VCaP (cell line): ENCODE data around the gene CPNE8.
A peak's percentile ranks its signal among the peaks of the same experiment; 100 is the strongest.

Source experiments
- H3K27ac ChIP-seq: fragments of 450-650 bp; 2 replicates; pipeline ENCODE4 v1.5.1; 2017
- CTCF ChIP-seq: fragments of 450-650 bp; conservative IDR thresholded peaks from 2 replicates; pipeline ENCODE4 v1.5.1; 2017; ENCODE audit warnings: mild to moderate bottlenecking, moderate library complexity

Gene CPNE8

GRCh38 chr12:38907201-38907923 lies 2.0 kb upstream of the CPNE8 start:
- H3K27ac ChIP-seq = no peak overlapping the region; the same call in 1 of the 2 replicates

DNA sequence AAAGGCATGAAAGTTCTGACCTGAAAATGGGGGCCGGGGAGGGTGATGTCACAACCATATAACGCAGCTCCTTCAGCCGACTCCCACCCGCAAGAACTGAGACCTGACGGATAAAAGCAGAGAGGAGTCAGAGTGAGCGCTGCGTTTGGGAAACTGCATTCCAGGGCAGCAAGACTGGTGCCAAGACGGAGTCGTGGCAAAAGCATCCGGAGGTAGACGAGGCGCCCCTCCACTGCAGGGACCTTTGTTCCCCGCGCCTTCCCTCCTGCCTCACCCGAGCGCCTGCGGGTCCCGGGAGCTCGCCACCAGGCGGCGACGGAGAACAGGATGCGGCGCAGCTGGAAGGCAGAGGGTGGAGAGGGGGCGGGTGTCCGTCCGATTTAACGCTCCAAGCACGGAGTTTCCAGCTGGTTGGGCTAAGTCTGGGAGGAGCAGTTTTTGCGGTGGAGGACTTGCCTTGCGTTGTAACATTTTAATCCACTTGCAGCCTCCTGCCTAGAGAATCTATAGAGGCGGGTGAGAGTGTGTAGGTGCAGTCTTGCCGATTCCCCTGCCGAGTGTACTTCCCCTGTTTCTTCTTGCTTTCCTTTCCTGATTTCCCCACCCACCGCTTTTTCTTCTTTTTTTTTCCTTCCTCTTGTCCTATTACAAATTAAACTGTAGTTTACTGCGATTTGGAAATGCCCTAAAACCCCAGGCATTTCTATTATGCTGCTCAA lies 1.2 kb upstream of the CPNE8 start:
- peak overlapping the region; percentile 43; the same call in 1 of the 2 replicates for H3K27ac ChIP-seq

More at GRCh38 chr12:38907201-38907923, 2.0 kb upstream of the CPNE8 start:
- TF ChIP-seq CTCF = no peak

GRCh38 chr12:38904537-38905479 lies 583 bp downstream of the CPNE8 start:
- peak overlapping the region; percentile 43 for H3K27ac ChIP-seq
- no peak for TF ChIP-seq CTCF

More for the DNA sequence above, 1.2 kb upstream of the CPNE8 start:
- peak; percentile 97 for TF ChIP-seq CTCF

- no peak overlapping the region for H3K27ac ChIP-seq
- no peak for TF ChIP-seq CTCF
Measured at GRCh38 chr12:38903596-38903995, 1.8 kb downstream of the CPNE8 start.

DNA sequence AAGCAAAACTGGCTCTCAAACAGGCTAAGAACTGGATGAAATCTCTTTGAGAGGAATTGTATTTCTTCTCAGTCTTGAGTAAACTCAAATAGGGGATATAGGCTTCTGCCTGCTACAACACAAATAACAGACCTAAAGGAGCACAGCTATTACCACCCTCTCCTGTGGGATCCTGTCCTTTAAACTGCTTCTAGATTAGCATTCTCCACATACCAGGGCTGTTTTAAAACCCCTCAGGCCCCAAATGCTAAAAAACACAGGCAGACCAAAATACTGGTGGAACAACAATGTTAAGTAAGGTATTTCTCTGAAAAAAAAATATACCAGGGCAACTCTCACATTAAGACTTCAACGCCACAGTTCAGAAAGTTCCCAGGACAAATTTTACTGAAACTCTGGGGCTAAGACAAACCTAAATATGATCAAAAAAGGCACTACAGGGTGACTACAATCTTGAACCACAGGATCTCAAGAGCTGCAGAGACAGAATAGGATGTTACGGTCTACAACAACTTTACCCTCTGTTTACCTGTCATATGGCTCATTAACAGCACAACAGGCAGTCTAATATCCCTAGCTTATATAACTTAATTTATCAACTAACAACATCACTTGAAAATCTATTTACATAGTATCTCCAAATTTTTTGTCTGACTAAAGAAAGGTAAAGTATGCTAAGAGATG lies 7.2 kb downstream of the CPNE8 start:
- no peak for TF ChIP-seq CTCF
- no peak overlapping the region for H3K27ac ChIP-seq

- no peak overlapping the region for H3K27ac ChIP-seq
- no peak for TF ChIP-seq CTCF
Measured at GRCh38 chr12:38895446-38895845, 9.9 kb downstream of the CPNE8 start.
